Smooth muscle cell (in vitro differentiated cells): Measurements from ENCODE around the gene FBXO5. TPM values are rescaled to one million over a fixed set of nuclear protein-coding genes. Genes with fewer than 3 reads are reported as not detected.

Experiments
- DNase-seq: peaks from one replicate; lab custom pipeline; 2025; ENCODE audit not compliant: unreplicated experiment; lab: John Stamatoyannopoulos, UW
- H2AFZ ChIP-seq: fragments of 200-600 bp; sonication (generic); 2 replicates; pipeline ENCODE4 v1.6.0; 2016; ENCODE audit warnings: antibody characterized with exemption, low read depth, mild to moderate bottlenecking
- H3F3A ChIP-seq: fragments of 200-600 bp; sonication (generic); 2 replicates; pipeline ENCODE4 v1.6.0; 2017; ENCODE audit warnings: antibody characterized with exemption, low read depth
- H3K27ac ChIP-seq: fragments of 200-600 bp; sonication (generic); 2 replicates; pipeline ENCODE4 v1.5.1; 2016; ENCODE audit warnings: low read depth, mild to moderate bottlenecking
- H3K27me3 ChIP-seq: fragments of 200-600 bp; sonication (generic); 2 replicates; pipeline ENCODE4 v1.6.1; 2016; ENCODE audit warnings: low read depth, mild to moderate bottlenecking
- H3K36me3 ChIP-seq: fragments of 200-600 bp; sonication (generic); 2 replicates; pipeline ENCODE4 v1.5.1; 2016; ENCODE audit warnings: low read depth
- H3K4me1 ChIP-seq: fragments of 200-600 bp; sonication (generic); 2 replicates; pipeline ENCODE4 v1.5.1; 2016; ENCODE audit warnings: low read depth
- H3K4me2 ChIP-seq: fragments of 200-600 bp; sonication (generic); 2 replicates; pipeline ENCODE4 v1.6.0; 2016; ENCODE audit warnings: mild to moderate bottlenecking
- H3K4me3 ChIP-seq: fragments of 200-600 bp; sonication (generic); 2 replicates; pipeline ENCODE4 v1.5.1; 2016; ENCODE audit warnings: mild to moderate bottlenecking
- H3K79me2 ChIP-seq: fragments of 200-600 bp; sonication (generic); 2 replicates; pipeline ENCODE4 v1.6.0; 2016; ENCODE audit warnings: low read depth, mild to moderate bottlenecking
- H3K9ac ChIP-seq: fragments of 200-600 bp; sonication (generic); 2 replicates; pipeline ENCODE4 v1.6.0; 2016; ENCODE audit warnings: low read depth
- H3K9me3 ChIP-seq: fragments of 200-600 bp; sonication (generic); replicated peaks from 2 replicates; pipeline ENCODE4 v1.5.1; 2016; ENCODE audit warnings: low read depth
- H4K20me1 ChIP-seq: fragments of 200-600 bp; sonication (generic); 2 replicates; pipeline ENCODE4 v1.6.0; 2016; ENCODE audit warnings: low read depth
- WGBS: methylation state at CpG from one replicate; pipeline ENCODE4 v1.1.7; 2016; ENCODE audit warnings: low lambda C conversion rate; 5-methylcytosine and 5-hydroxymethylcytosine counted together
- polyA plus RNA-seq: library from polyadenylated mRNA; unstranded; fragments of >200 nt; fragmentation: Nextera tagmentation; extraction: Ambion mirVana; gene quantifications from 2 replicates; pipeline ENCODE4 v1.2.1, GENCODE V29; 2016
- total RNA-seq: library from RNA; depleted of rRNA; stranded (reverse); fragments of >200 nt; gene quantifications from 2 replicates; pipeline ENCODE4 v1.2.3, GENCODE V29; 2014
- TF ChIP-seq, protein P1 (sequence below): fragments of 200-600 bp; sonication (generic); IDR thresholded peaks from 2 replicates; pipeline ENCODE4 v1.5.1; 2017; ENCODE audit warnings: borderline replicate concordance, mild to moderate bottlenecking, antibody characterized with exemption; ENCODE audit not compliant: insufficient read depth, poor library complexity, severe bottlenecking

The FBXO5 gene
- total and polyA plus RNA-seq, 2 experiments from 2014 or later, result 8.0 to 10.7 TPM

DNA sequence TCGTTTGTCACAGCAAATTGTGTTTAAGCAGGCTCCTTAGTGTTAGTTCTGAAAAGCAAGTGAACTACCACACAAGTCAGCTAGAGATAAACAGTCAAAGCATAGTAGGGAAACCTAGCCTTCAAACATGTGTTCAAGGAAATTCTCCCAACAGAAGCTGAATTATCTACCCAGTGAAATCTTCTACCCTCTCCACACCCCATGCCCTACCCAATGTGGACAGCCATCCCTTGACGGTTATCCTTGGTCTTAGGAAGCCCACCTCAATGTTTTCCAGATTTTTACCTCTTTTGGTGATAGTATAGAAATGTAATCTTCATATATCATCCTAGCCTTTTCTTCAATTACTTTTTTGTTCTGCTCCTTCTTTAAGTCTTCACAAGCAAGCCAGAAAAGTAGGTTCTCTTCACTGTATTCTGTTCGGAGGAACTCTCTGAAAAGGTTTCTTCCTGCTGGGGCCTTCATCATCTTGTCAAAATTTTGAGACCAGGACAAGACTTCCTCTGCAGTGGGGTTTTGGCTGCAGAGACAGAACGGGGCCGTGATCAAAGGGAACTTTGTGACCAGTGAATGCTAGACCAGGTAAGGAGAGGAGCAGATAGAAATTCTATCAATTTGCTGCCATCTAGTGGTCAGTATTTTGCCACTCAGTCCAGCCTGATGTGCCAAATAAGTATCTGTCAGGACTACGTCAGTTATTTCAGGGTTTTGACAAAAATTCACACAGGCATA, 41.3 kb upstream of the FBXO5 start:
- no peak overlapping the region for H2AFZ ChIP-seq
- TF ChIP-seq, protein P1, sequence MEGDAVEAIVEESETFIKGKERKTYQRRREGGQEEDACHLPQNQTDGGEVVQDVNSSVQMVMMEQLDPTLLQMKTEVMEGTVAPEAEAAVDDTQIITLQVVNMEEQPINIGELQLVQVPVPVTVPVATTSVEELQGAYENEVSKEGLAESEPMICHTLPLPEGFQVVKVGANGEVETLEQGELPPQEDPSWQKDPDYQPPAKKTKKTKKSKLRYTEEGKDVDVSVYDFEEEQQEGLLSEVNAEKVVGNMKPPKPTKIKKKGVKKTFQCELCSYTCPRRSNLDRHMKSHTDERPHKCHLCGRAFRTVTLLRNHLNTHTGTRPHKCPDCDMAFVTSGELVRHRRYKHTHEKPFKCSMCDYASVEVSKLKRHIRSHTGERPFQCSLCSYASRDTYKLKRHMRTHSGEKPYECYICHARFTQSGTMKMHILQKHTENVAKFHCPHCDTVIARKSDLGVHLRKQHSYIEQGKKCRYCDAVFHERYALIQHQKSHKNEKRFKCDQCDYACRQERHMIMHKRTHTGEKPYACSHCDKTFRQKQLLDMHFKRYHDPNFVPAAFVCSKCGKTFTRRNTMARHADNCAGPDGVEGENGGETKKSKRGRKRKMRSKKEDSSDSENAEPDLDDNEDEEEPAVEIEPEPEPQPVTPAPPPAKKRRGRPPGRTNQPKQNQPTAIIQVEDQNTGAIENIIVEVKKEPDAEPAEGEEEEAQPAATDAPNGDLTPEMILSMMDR, result peak; percentile 77
- no peaks in the 10 kb centered on the region for H3K27me3 ChIP-seq
- no peaks in the 10 kb centered on the region for H3K9me3 ChIP-seq
- DNase-seq, result no peak
- H3K4me3 ChIP-seq, result no peak overlapping the region
- WGBS, result 46% methylated on average over 6 of the region's 6 CpGs
- no peaks in the 10 kb centered on the region for H3K36me3 ChIP-seq
- H3K79me2 ChIP-seq, result no peaks in the 10 kb centered on the region
- no peaks in the 10 kb centered on the region for H3F3A ChIP-seq
- no peaks in the 10 kb centered on the region for H4K20me1 ChIP-seq
- no peak overlapping the region for H3K27ac ChIP-seq
- H3K4me2 ChIP-seq, result no peak overlapping the region
- no peaks in the 10 kb centered on the region for H3K4me1 ChIP-seq
- H3K9ac ChIP-seq, result no peak overlapping the region

DNA sequence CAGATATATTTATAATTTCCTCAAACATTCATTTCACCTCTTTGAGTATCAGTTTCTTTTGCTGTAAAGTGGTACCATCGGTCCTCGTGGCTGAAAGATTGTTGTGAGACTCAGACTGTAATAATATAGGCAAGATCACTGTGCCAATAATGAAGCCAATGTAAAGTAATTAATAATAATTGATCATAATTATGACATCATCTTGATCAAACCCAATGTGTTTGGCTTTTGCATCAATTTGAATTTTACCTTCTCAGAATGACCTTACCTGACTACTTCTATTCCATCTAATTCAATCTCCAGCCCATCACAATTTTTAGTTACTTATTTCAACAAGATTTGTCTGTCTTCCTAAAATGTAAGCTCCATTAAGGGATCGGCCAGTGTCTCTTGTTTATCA, 35.5 kb upstream of the FBXO5 start:
- no peaks in the 10 kb centered on the region for H3K9me3 ChIP-seq
- no peaks in the 10 kb centered on the region for H3K27me3 ChIP-seq
- no peaks in the 10 kb centered on the region for H4K20me1 ChIP-seq
- no peaks in the 10 kb centered on the region for H3K4me1 ChIP-seq
- TF ChIP-seq, protein P1, result no peak
- H3K36me3 ChIP-seq, result no peaks in the 10 kb centered on the region
- no peak overlapping the region for H2AFZ ChIP-seq
- DNase-seq, result no peak
- H3K9ac ChIP-seq, result no peak overlapping the region
- WGBS, result 91% methylated on average over 3 of the region's 3 CpGs
- H3K79me2 ChIP-seq, result no peaks in the 10 kb centered on the region
- no peak overlapping the region for H3K4me3 ChIP-seq
- H3F3A ChIP-seq, result peaks cover 5% of the 10 kb centered on the region
- no peak overlapping the region for H3K4me2 ChIP-seq
- H3K27ac ChIP-seq, result no peak overlapping the region

DNA sequence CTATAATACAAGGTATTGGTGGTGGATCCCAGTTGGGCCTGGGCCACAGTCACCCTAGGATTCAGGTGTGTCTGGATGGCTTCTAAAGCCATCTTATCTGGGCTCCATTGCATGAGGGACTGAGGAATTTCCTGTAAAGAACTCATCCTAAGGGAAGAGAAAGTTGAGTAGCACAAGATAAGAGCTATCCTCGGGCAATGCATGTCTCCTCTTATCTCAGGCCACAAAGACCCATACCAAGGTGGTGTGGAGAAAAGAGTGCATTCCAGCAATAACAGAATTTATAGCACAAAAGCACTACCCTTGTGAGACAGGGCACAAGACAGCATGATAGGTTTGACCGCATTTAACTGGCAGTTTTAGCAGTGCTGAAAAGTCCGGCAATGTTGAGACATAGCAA, 34.0 kb upstream of the FBXO5 start:
- WGBS, result 45% methylated on average over 3 of the region's 3 CpGs

More for the DNA sequence above, 34.0 kb upstream of the FBXO5 start:
- H2AFZ ChIP-seq, result no peak overlapping the region
- no peaks in the 10 kb centered on the region for H3K9me3 ChIP-seq
- no peaks in the 10 kb centered on the region for H3K27me3 ChIP-seq
- no peaks in the 10 kb centered on the region for H3K79me2 ChIP-seq
- no peaks in the 10 kb centered on the region for H4K20me1 ChIP-seq
- H3K27ac ChIP-seq, result no peak overlapping the region
- H3K4me2 ChIP-seq, result no peak overlapping the region
- TF ChIP-seq, protein P1, result no peak
- no peaks in the 10 kb centered on the region for H3K36me3 ChIP-seq
- peaks cover 6% of the 10 kb centered on the region for H3F3A ChIP-seq
- no peak overlapping the region for H3K4me3 ChIP-seq
- DNase-seq, result no peak
- no peak overlapping the region for H3K9ac ChIP-seq
- H3K4me1 ChIP-seq, result no peaks in the 10 kb centered on the region
